ES-I3 (cell line): ENCODE measurements around the gene BCAR3.
"Not testable (repeated sequence)": the region's sequence is repeated elsewhere in the genome, so short reads cannot be mapped to it uniquely, and the experiment has no call there.

Experiments
- H3K36me3 ChIP-seq: 2 replicates; pipeline ENCODE4 v1.6.1; 2013; ENCODE audit warnings: mild to moderate bottlenecking, low read length, control low read depth, moderate library complexity; ENCODE audit not compliant: insufficient read depth
- H3K4me1 ChIP-seq: 2 replicates; pipeline ENCODE4 v1.6.1; 2013; ENCODE audit warnings: mild to moderate bottlenecking, control low read depth, low read length; ENCODE audit not compliant: insufficient read depth
- H3K9ac ChIP-seq: 2 replicates; pipeline ENCODE4 v1.6.1; 2013; ENCODE audit warnings: low read depth, mild to moderate bottlenecking, low read length, moderate library complexity
- H3K9me3 ChIP-seq: 2 replicates; pipeline ENCODE4 v1.6.1; 2013; ENCODE audit warnings: mild to moderate bottlenecking, low read length, moderate library complexity; ENCODE audit not compliant: control insufficient read depth, insufficient read depth

Gene BCAR3

GRCh38 chr1:93699503-93700168 is 18.0 kb upstream of the BCAR3 start:
- Histone ChIP-seq H3K36me3 (no peaks in the 10 kb centered on the region), H3K9me3 (no peaks in the 10 kb centered on the region), H3K4me1 (peaks cover 10% of the 10 kb centered on the region; the same call in 1 of the 2 replicates), H3K9ac (no peak overlapping the region)

- H3K4me1 ChIP-seq = peaks cover 10% of the 10 kb centered on the region; the same call in 1 of the 2 replicates
- H3K9me3 ChIP-seq = no peaks in the 10 kb centered on the region
- no peaks in the 10 kb centered on the region for H3K36me3 ChIP-seq
- H3K9ac ChIP-seq = no peak overlapping the region
Measured at GRCh38 chr1:93699049-93699384, 17.4 kb upstream of the BCAR3 start.

- H3K4me1 ChIP-seq = peaks cover 10% of the 10 kb centered on the region; the same call in 1 of the 2 replicates
- no peaks in the 10 kb centered on the region for H3K9me3 ChIP-seq
- no peak overlapping the region for H3K9ac ChIP-seq
Measured at GRCh38 chr1:93698329-93699048, 16.9 kb upstream of the BCAR3 start.

GRCh38 chr1:93697566-93697965 is 15.9 kb upstream of the BCAR3 start:
- not testable (repeated sequence) for H3K9me3 ChIP-seq, H3K36me3 ChIP-seq, H3K9ac ChIP-seq
- peaks cover 11% of the 10 kb centered on the region; the same call in 1 of the 2 replicates for H3K4me1 ChIP-seq

More at GRCh38 chr1:93698329-93699048, 16.9 kb upstream of the BCAR3 start:
- no peaks in the 10 kb centered on the region for H3K36me3 ChIP-seq

GRCh38 chr1:93695411-93696005 is 13.9 kb upstream of the BCAR3 start:
- no peaks in the 10 kb centered on the region for H3K9me3 ChIP-seq
- no peak overlapping the region for H3K9ac ChIP-seq
- H3K4me1 ChIP-seq = peaks cover 15% of the 10 kb centered on the region
- H3K36me3 ChIP-seq = no peaks in the 10 kb centered on the region

GRCh38 chr1:93694819-93695218 is 13.2 kb upstream of the BCAR3 start:
- no peaks in the 10 kb centered on the region for H3K36me3 ChIP-seq
- no peaks in the 10 kb centered on the region for H3K9me3 ChIP-seq
- H3K9ac ChIP-seq = no peak overlapping the region
- H3K4me1 ChIP-seq = peaks cover 17% of the 10 kb centered on the region

GRCh38 chr1:93694039-93694438 is 12.4 kb upstream of the BCAR3 start:
- Histone ChIP-seq H3K9ac (no peak overlapping the region), H3K9me3 (no peaks in the 10 kb centered on the region), H3K36me3 (no peaks in the 10 kb centered on the region), H3K4me1 (peaks cover 17% of the 10 kb centered on the region)

- H3K9me3 ChIP-seq = no peaks in the 10 kb centered on the region
- H3K36me3 ChIP-seq = no peaks in the 10 kb centered on the region
- no peak overlapping the region for H3K9ac ChIP-seq
- peaks cover 17% of the 10 kb centered on the region for H3K4me1 ChIP-seq
Measured at GRCh38 chr1:93692983-93693591, 11.4 kb upstream of the BCAR3 start.

- Histone ChIP-seq H3K9ac (no peak overlapping the region), H3K36me3 (no peaks in the 10 kb centered on the region), H3K9me3 (no peaks in the 10 kb centered on the region), H3K4me1 (peaks cover 17% of the 10 kb centered on the region)
Measured at GRCh38 chr1:93692451-93692861, 10.8 kb upstream of the BCAR3 start.

- Histone ChIP-seq H3K9me3 (no peaks in the 10 kb centered on the region), H3K4me1 (peaks cover 17% of the 10 kb centered on the region), H3K9ac (no peak overlapping the region), H3K36me3 (no peaks in the 10 kb centered on the region)
Measured at GRCh38 chr1:93692026-93692425, 10.4 kb upstream of the BCAR3 start.

- no peak overlapping the region for H3K9ac ChIP-seq
- H3K9me3 ChIP-seq = no peaks in the 10 kb centered on the region
- no peaks in the 10 kb centered on the region for H3K36me3 ChIP-seq
- peaks cover 20% of the 10 kb centered on the region for H3K4me1 ChIP-seq
Measured at GRCh38 chr1:93690921-93691789, 9.5 kb upstream of the BCAR3 start.

GRCh38 chr1:93690341-93690740 is 8.7 kb upstream of the BCAR3 start:
- Histone ChIP-seq H3K36me3 (no peaks in the 10 kb centered on the region), H3K9ac (no peak overlapping the region), H3K9me3 (no peaks in the 10 kb centered on the region), H3K4me1 (peaks cover 20% of the 10 kb centered on the region)

- H3K9ac ChIP-seq = no peak overlapping the region
- H3K36me3 ChIP-seq = no peaks in the 10 kb centered on the region
- H3K9me3 ChIP-seq = no peaks in the 10 kb centered on the region
- H3K4me1 ChIP-seq = peaks cover 20% of the 10 kb centered on the region
Measured at GRCh38 chr1:93689521-93690223, 8.0 kb upstream of the BCAR3 start.
